GM19455 (cell line): ENCODE measurements around the gene MUC15.

Source experiments
- ATAC-seq: cut with Tn5 transposase; IDR thresholded peaks from one replicate; pipeline ENCODE4 v1.9.1; 2021; ENCODE audit not compliant: unreplicated experiment

MUC15 gene

GRCh38 chr11:26575946-26576345 is 3.9 kb upstream of the MUC15 start:
- no peak for ATAC-seq

- ATAC-seq, result no peak
These were observed 1.8 kb upstream of the MUC15 start for GRCh38 chr11:26573896-26574295.

GRCh38 chr11:26572770-26573402 is 823 bp upstream of the MUC15 start:
- no peak for ATAC-seq

- no peak for ATAC-seq
These were observed 2.4 kb downstream of the MUC15 start for GRCh38 chr11:26569646-26570045.

- ATAC-seq, result no peak
These were observed 13.9 kb downstream of the MUC15 start for GRCh38 chr11:26558190-26558589.

- no peak for ATAC-seq
These were observed 14.4 kb downstream of the MUC15 start for GRCh38 chr11:26557666-26558065.

- ATAC-seq, result no peak
These were observed 15.5 kb downstream of the MUC15 start for GRCh38 chr11:26556582-26556981.

- no peak for ATAC-seq
These were observed 17.6 kb downstream of the MUC15 start for GRCh38 chr11:26554455-26554854.

GRCh38 chr11:26553182-26553581 is 18.9 kb downstream of the MUC15 start:
- no peak for ATAC-seq

- ATAC-seq, result no peak
These were observed 20.8 kb downstream of the MUC15 start for GRCh38 chr11:26551186-26551801.

- ATAC-seq, result no peak
These were observed 22.0 kb downstream of the MUC15 start for GRCh38 chr11:26550022-26550421.

GRCh38 chr11:26549176-26549575 is 22.9 kb downstream of the MUC15 start:
- ATAC-seq, result no peak

GRCh38 chr11:26541870-26542269 is 30.2 kb downstream of the MUC15 start:
- no peak for ATAC-seq

- no peak for ATAC-seq
These were observed 32.5 kb downstream of the MUC15 start for GRCh38 chr11:26539517-26539916.

- no peak for ATAC-seq
These were observed 34.7 kb downstream of the MUC15 start for GRCh38 chr11:26537341-26537740.

GRCh38 chr11:26527685-26528084 is 44.4 kb downstream of the MUC15 start:
- no peak for ATAC-seq

GRCh38 chr11:26522912-26523610 is 49.0 kb downstream of the MUC15 start:
- no peak for ATAC-seq

- no peak for ATAC-seq
These were observed 52.6 kb downstream of the MUC15 start for GRCh38 chr11:26519469-26519868.

- ATAC-seq, result no peak
These were observed 59.9 kb downstream of the MUC15 start for GRCh38 chr11:26512196-26512595.

- ATAC-seq, result no peak
These were observed 61.3 kb downstream of the MUC15 start for GRCh38 chr11:26510756-26511155.

- ATAC-seq, result no peak
These were observed 61.9 kb downstream of the MUC15 start for GRCh38 chr11:26510164-26510563.
